RWPE2 (cell line): ENCODE results near the gene NOC2L.

Source experiments
- ATAC-seq: fragments of 200-7000 bp; cut with Tn5 transposase; 3 replicates; pipeline ENCODE4 v1.9.1; 2021; ENCODE audit warnings: low read depth
- DNase-seq: peaks from one replicate; pipeline ENCODE4 v3.0.0-alpha.2; 2020; ENCODE audit warnings: low spot score
- H3K27ac ChIP-seq: fragments of 450-650 bp; 2 replicates; pipeline ENCODE4 v1.5.1; 2017; ENCODE audit warnings: mild to moderate bottlenecking; ENCODE audit not compliant: poor library complexity, severe bottlenecking
- H3K27me3 ChIP-seq: fragments of 250-450 bp; sonication (Bioruptor Pico); 2 replicates; pipeline ENCODE4 v1.5.1; 2021; ENCODE audit warnings: mild to moderate bottlenecking, moderate library complexity; ENCODE audit not compliant: insufficient read depth, poor library complexity, severe bottlenecking
- H3K36me3 ChIP-seq: fragments of 250-450 bp; sonication (Bioruptor Pico); 2 replicates; pipeline ENCODE4 v1.5.1; 2020; ENCODE audit warnings: low read depth, mild to moderate bottlenecking, moderate library complexity
- H3K4me1 ChIP-seq: fragments of 250-450 bp; sonication (Bioruptor Pico); 2 replicates; pipeline ENCODE4 v1.5.1; 2021; ENCODE audit warnings: mild to moderate bottlenecking, moderate library complexity; ENCODE audit not compliant: insufficient read depth, poor library complexity, severe bottlenecking
- H3K4me3 ChIP-seq: fragments of 250-450 bp; sonication (Bioruptor Pico); 2 replicates; pipeline ENCODE4 v1.5.1; 2021; ENCODE audit warnings: mild to moderate bottlenecking, moderate library complexity; ENCODE audit not compliant: severe bottlenecking
- H3K9me3 ChIP-seq: fragments of 250-450 bp; sonication (Bioruptor Pico); 2 replicates; pipeline ENCODE4 v1.5.1; 2021; ENCODE audit warnings: mild to moderate bottlenecking, moderate library complexity; ENCODE audit not compliant: severe bottlenecking
- CTCF ChIP-seq: fragments of 450-650 bp; IDR thresholded peaks from one replicate; pipeline ENCODE4 v1.5.1; 2017; ENCODE audit warnings: mild to moderate bottlenecking, moderate library complexity; ENCODE audit not compliant: poor library complexity, severe bottlenecking

NOC2L gene

GRCh38 chr1:941015-941587 lies 18.0 kb downstream of the NOC2L start:
- H3K4me1 ChIP-seq, result no peaks in the 10 kb centered on the region
- no peak overlapping the region for H3K4me3 ChIP-seq
- peaks cover 43% of the 10 kb centered on the region for H3K27me3 ChIP-seq
- no peak overlapping the region for H3K27ac ChIP-seq
- H3K36me3 ChIP-seq, result peaks cover 13% of the 10 kb centered on the region
- ATAC-seq (no peak), DNase-seq (no peak)
- TF ChIP-seq CTCF, result no peak
- peaks cover 3% of the 10 kb centered on the region for H3K9me3 ChIP-seq

DNA sequence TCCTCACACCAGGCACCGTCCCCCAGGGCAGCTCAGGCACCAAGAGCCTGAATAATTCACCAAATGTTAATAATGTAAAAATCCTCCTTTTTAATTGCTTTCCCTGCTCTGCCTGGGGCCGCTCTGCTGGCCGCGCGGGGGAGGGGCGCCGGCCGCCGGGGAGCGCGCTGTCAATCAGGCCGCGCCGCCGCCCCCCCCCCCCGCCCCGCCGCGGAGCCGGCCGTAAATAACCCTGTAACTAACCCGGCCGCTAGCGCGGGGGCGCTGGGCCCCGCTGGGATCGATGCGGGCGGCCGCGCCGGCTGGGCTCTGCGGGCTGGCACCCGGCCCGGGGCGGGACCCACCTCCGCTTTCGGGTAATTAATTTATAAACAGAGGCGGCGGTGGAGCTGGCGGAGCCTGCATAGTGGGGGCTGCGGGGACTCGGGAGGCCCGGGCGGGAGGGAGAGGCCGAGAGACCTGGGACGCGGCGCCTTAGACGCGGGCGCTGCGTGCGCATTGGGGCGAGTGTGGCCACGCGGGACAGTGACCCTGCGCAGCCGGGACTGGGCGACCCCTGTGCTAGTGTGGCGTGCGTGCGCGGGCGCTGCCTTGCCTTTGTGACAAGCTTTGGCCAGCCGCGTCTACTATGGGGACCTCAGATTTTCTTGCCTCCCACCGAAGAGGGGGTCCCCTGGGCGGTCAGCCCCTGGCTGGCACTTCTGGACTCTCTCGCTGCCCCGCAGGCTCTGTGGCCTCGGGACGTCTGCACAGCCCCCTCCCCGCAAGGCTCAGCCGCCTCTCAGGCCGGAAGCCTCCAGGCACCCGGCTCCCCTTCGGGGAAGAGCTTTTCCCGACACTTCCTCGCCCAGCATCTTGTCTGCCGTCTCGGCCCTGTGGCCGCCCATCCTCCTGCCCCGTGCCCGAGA lies 18.7 kb downstream of the NOC2L start:
- no peak for DNase-seq
- TF ChIP-seq CTCF, result peak; percentile 8
- H3K9me3 ChIP-seq, result peaks cover 3% of the 10 kb centered on the region
- peaks cover 8% of the 10 kb centered on the region for H3K36me3 ChIP-seq
- H3K27me3 ChIP-seq, result peaks cover 50% of the 10 kb centered on the region
- ATAC-seq, result peak; percentile 12; the same call in 1 of the 3 replicates
- peak overlapping the region; percentile 9 for H3K4me3 ChIP-seq
- no peak overlapping the region for H3K27ac ChIP-seq
- H3K4me1 ChIP-seq, result no peaks in the 10 kb centered on the region

DNA sequence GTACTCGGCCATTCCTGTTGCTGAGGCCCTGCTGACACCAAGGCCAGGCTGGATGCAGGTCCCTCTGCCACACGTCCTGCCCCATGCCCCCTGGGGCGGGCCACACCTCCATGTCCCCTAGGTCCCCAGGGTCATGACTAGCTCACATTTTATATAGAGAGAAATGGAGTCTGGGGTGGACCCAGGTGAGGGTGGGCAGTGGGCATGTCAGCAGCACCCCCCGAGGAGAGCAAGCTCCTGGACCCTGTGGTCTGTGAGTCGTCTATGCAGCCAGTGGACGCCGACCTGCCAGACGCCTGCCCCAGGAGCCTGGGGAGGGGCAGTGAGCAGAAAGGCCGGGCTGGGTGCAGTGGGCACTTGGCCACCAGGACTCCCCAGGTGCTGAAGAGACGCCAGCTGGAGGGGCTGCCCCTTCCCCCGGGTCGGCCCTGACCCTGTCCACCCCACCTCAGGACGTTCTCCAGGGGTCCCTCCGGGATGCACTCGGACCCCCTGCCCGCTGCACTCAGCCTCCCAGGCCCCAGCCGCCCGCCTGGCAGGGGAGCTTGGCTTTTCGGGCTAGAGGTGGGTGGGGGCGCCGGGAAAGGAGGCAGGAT lies 19.4 kb downstream of the NOC2L start:
- Histone ChIP-seq H3K4me1 (no peaks in the 10 kb centered on the region), H3K4me3 (no peak overlapping the region), H3K27me3 (peaks cover 57% of the 10 kb centered on the region), H3K36me3 (peaks cover under 1% of the 10 kb centered on the region; the same call in 1 of the 2 replicates), H3K9me3 (peaks cover 3% of the 10 kb centered on the region), H3K27ac (no peak overlapping the region)
- ATAC-seq (no peak), DNase-seq (no peak)
- TF ChIP-seq CTCF, result no peak

- Histone ChIP-seq H3K4me1 (no peaks in the 10 kb centered on the region), H3K9me3 (peaks cover 3% of the 10 kb centered on the region), H3K36me3 (no peaks in the 10 kb centered on the region), H3K27ac (no peak overlapping the region), H3K4me3 (no peak overlapping the region), H3K27me3 (peaks cover 57% of the 10 kb centered on the region)
- TF ChIP-seq CTCF, result no peak
- DNase-seq (no peak), ATAC-seq (no peak)
Measured at GRCh38 chr1:938711-939489, 20.2 kb downstream of the NOC2L start.
